Lung microvascular endothelial cell (primary cell): ENCODE results near the gene MYO5A. TPM values are rescaled to one million over a fixed set of nuclear protein-coding genes. Genes with fewer than 3 reads are reported as not detected.
A peak's percentile ranks its signal among the peaks of the same experiment; 100 is the strongest.
"Not testable (repeated sequence)": the region's sequence is repeated elsewhere in the genome, so short reads cannot be mapped to it uniquely, and the experiment has no call there.

Source experiments
- DNase-seq, 2 donors: peaks; one replicate each; pipeline versions ENCODE4 v3.0.0 to v3.0.0-alpha.2; 2010; ENCODE audit warnings: low read depth in 2 of 2
- total RNA-seq: library from RNA; depleted of rRNA; stranded (reverse); fragments of >200 nt; gene quantifications from 2 replicates; pipeline ENCODE4 v1.2.1, GENCODE V29; 2014

MYO5A gene
- total RNA-seq, result 21.2 and 37.0 TPM in 2 replicates

- DNase-seq, result peak; percentile 76 to 85
Observed at GRCh38 chr15:52528564-52529340, at the start of gene MYO5A. Gene MYO5A, minus strand, starts transcription at chr15:52528880. Its CDS starts 74 bp downstream, at chr15:52528806.

- no peak for DNase-seq
Observed at GRCh38 chr15:52576692-52577091, 48.0 kb upstream of the MYO5A start.

- not testable (repeated sequence) for DNase-seq
Observed at GRCh38 chr15:52575573-52575972, 46.9 kb upstream of the MYO5A start.

GRCh38 chr15:52575072-52575471 lies 46.4 kb upstream of the MYO5A start:
- no peak for DNase-seq

- DNase-seq, result not testable (repeated sequence)
Observed at GRCh38 chr15:52574623-52575022, 45.9 kb upstream of the MYO5A start.

GRCh38 chr15:52568601-52569585 lies 40.2 kb upstream of the MYO5A start, which contains the start of gene ARPP19:
Gene ARPP19, minus strand, starts transcription at chr15:52569030. Its CDS starts 138 bp downstream, at chr15:52568892.
- peak; percentile 83 to 88 for DNase-seq

GRCh38 chr15:52567871-52568600 lies 39.4 kb upstream of the MYO5A start:
- DNase-seq, result peak; percentile 36 to 55

GRCh38 chr15:52566889-52567288 lies 38.2 kb upstream of the MYO5A start:
- no peak for DNase-seq

- DNase-seq, result peak in 1 of 2 donors; percentile 24
Observed at GRCh38 chr15:52565417-52566358, 37.0 kb upstream of the MYO5A start.

GRCh38 chr15:52563501-52564060 lies 34.9 kb upstream of the MYO5A start:
- DNase-seq, result peak in 1 of 2 donors; percentile 47

GRCh38 chr15:52559575-52559974 lies 30.9 kb upstream of the MYO5A start:
- DNase-seq, result no peak

- no peak for DNase-seq
Observed at GRCh38 chr15:52559022-52559421, 30.3 kb upstream of the MYO5A start.

GRCh38 chr15:52558196-52558595 lies 29.5 kb upstream of the MYO5A start:
- peak in 1 of 2 donors; percentile 39 for DNase-seq

- no peak for DNase-seq
Observed at GRCh38 chr15:52557274-52557641, 28.6 kb upstream of the MYO5A start.

- DNase-seq, result no peak
Observed at GRCh38 chr15:52556524-52557273, 28.0 kb upstream of the MYO5A start.

- DNase-seq, result no peak
Observed at GRCh38 chr15:52552303-52552702, 23.6 kb upstream of the MYO5A start.

- DNase-seq, result no peak
Observed at GRCh38 chr15:52551762-52552161, 23.1 kb upstream of the MYO5A start.

GRCh38 chr15:52551186-52551585 lies 22.5 kb upstream of the MYO5A start:
- not testable (repeated sequence) for DNase-seq
